HEK293 (cell line): ENCODE measurements around the gene RHOU.

Source experiments
- BCL11B ChIP-seq: fragments of 450-650 bp; formaldehyde crosslinking; IDR thresholded peaks from 2 replicates; pipeline ENCODE4 v1.5.1; 2016; ENCODE audit warnings: low read depth, missing biosample characterization, missing genetic modification characterization
- HOXC10 ChIP-seq: sonication (generic); formaldehyde crosslinking; IDR thresholded peaks from 2 replicates; pipeline ENCODE4 v1.8.1; 2023; ENCODE audit warnings: mild to moderate bottlenecking, missing genetic modification reagents
- MZF1 ChIP-seq: fragments of 450-650 bp; formaldehyde crosslinking; IDR thresholded peaks from 2 replicates; pipeline ENCODE4 v1.5.1; 2017; ENCODE audit warnings: missing biosample characterization, missing genetic modification characterization, borderline replicate concordance
- YY2 ChIP-seq: fragments of 450-650 bp; formaldehyde crosslinking; IDR thresholded peaks from 2 replicates; pipeline ENCODE4 v1.5.1; 2016; ENCODE audit warnings: missing biosample characterization, missing genetic modification characterization
- ZBTB8A ChIP-seq: fragments of 450-650 bp; formaldehyde crosslinking; IDR thresholded peaks from 2 replicates; pipeline ENCODE4 v1.5.1; 2016; ENCODE audit warnings: missing biosample characterization, missing genetic modification characterization
- ZFP37 ChIP-seq: fragments of 450-650 bp; formaldehyde crosslinking; IDR thresholded peaks from 2 replicates; pipeline ENCODE4 v1.5.1; 2016; ENCODE audit warnings: missing biosample characterization, missing genetic modification characterization
- ZIC2 ChIP-seq: fragments of 450-650 bp; formaldehyde crosslinking; IDR thresholded peaks from 2 replicates; pipeline ENCODE4 v1.5.1; 2016; ENCODE audit warnings: missing biosample characterization, missing genetic modification characterization
- ZNF114 ChIP-seq: fragments of 450-650 bp; formaldehyde crosslinking; IDR thresholded peaks from 2 replicates; pipeline ENCODE4 v1.5.0; 2017; ENCODE audit warnings: missing biosample characterization, missing genetic modification characterization
- ZNF292 ChIP-seq: fragments of 450-650 bp; formaldehyde crosslinking; IDR thresholded peaks from 2 replicates; pipeline ENCODE4 v1.5.1; 2016; ENCODE audit warnings: low read depth, missing biosample characterization, missing genetic modification characterization, borderline replicate concordance
- ZNF302 ChIP-seq: fragments of 450-650 bp; formaldehyde crosslinking; IDR thresholded peaks from 2 replicates; pipeline ENCODE4 v1.5.1; 2016; ENCODE audit warnings: missing biosample characterization, missing genetic modification characterization, low read depth
- ZNF394 ChIP-seq: fragments of 450-650 bp; formaldehyde crosslinking; IDR thresholded peaks from 2 replicates; pipeline ENCODE4 v1.5.1; 2016; ENCODE audit warnings: missing biosample characterization, missing genetic modification characterization, mild to moderate bottlenecking, moderate library complexity, borderline replicate concordance
- ZNF544 ChIP-seq: fragments of 450-650 bp; formaldehyde crosslinking; IDR thresholded peaks from 2 replicates; pipeline ENCODE4 v1.5.0; 2017; ENCODE audit warnings: missing biosample characterization, missing genetic modification characterization
- ZNF555 ChIP-seq: fragments of 450-650 bp; formaldehyde crosslinking; conservative IDR thresholded peaks from 2 replicates; pipeline ENCODE4 v1.5.1; 2017; ENCODE audit warnings: missing biosample characterization, mild to moderate bottlenecking, missing genetic modification characterization, inconsistent platforms
- ZNF561 ChIP-seq: fragments of 450-650 bp; IDR thresholded peaks from 2 replicates; pipeline ENCODE4 v1.5.1; 2018; ENCODE audit warnings: missing biosample characterization, missing genetic modification characterization, borderline replicate concordance
- ZNF610 ChIP-seq: fragments of 450-650 bp; formaldehyde crosslinking; IDR thresholded peaks from 2 replicates; pipeline ENCODE4 v1.5.1; 2016; ENCODE audit warnings: missing biosample characterization, missing genetic modification characterization, borderline replicate concordance
- ZNF677 ChIP-seq: fragments of 450-650 bp; IDR thresholded peaks from 2 replicates; pipeline ENCODE4 v1.5.0; 2018; ENCODE audit warnings: missing biosample characterization, mild to moderate bottlenecking, missing genetic modification characterization, moderate library complexity
- ZNF785 ChIP-seq: fragments of 450-650 bp; formaldehyde crosslinking; IDR thresholded peaks from 2 replicates; pipeline ENCODE4 v1.5.1; 2016; ENCODE audit warnings: missing biosample characterization, missing genetic modification characterization
- ZSCAN16 ChIP-seq: fragments of 450-650 bp; formaldehyde crosslinking; IDR thresholded peaks from 2 replicates; pipeline ENCODE4 v1.5.1; 2016; ENCODE audit warnings: missing biosample characterization, missing genetic modification characterization
- TF ChIP-seq, protein P1 (sequence below): fragments of 450-650 bp; formaldehyde crosslinking; IDR thresholded peaks from 2 replicates; pipeline ENCODE4 v1.5.1; 2016; ENCODE audit warnings: missing biosample characterization, missing genetic modification characterization
- TF ChIP-seq, protein P2 (sequence below): fragments of 450-650 bp; formaldehyde crosslinking; IDR thresholded peaks from 2 replicates; pipeline ENCODE4 v1.5.1; 2017; ENCODE audit warnings: missing biosample characterization, missing genetic modification characterization
- TF ChIP-seq, protein P3 (sequence below): fragments of 450-650 bp; formaldehyde crosslinking; IDR thresholded peaks from 2 replicates; pipeline ENCODE4 v1.5.1; 2016; ENCODE audit warnings: missing biosample characterization, missing genetic modification characterization
- TF ChIP-seq, protein P4 (sequence below): fragments of 450-650 bp; formaldehyde crosslinking; conservative IDR thresholded peaks from 2 replicates; pipeline ENCODE4 v1.5.1; 2016; ENCODE audit warnings: low read depth, missing biosample characterization, missing genetic modification characterization
- TF ChIP-seq, protein P5 (sequence below): fragments of 450-650 bp; formaldehyde crosslinking; IDR thresholded peaks from 2 replicates; pipeline ENCODE4 v1.5.0; 2017; ENCODE audit warnings: missing biosample characterization, missing genetic modification characterization, borderline replicate concordance
- TF ChIP-seq, protein P6 (sequence below): fragments of 450-650 bp; formaldehyde crosslinking; IDR thresholded peaks from 2 replicates; pipeline ENCODE4 v1.5.1; 2017; ENCODE audit warnings: missing biosample characterization, missing genetic modification characterization

Gene RHOU

DNA sequence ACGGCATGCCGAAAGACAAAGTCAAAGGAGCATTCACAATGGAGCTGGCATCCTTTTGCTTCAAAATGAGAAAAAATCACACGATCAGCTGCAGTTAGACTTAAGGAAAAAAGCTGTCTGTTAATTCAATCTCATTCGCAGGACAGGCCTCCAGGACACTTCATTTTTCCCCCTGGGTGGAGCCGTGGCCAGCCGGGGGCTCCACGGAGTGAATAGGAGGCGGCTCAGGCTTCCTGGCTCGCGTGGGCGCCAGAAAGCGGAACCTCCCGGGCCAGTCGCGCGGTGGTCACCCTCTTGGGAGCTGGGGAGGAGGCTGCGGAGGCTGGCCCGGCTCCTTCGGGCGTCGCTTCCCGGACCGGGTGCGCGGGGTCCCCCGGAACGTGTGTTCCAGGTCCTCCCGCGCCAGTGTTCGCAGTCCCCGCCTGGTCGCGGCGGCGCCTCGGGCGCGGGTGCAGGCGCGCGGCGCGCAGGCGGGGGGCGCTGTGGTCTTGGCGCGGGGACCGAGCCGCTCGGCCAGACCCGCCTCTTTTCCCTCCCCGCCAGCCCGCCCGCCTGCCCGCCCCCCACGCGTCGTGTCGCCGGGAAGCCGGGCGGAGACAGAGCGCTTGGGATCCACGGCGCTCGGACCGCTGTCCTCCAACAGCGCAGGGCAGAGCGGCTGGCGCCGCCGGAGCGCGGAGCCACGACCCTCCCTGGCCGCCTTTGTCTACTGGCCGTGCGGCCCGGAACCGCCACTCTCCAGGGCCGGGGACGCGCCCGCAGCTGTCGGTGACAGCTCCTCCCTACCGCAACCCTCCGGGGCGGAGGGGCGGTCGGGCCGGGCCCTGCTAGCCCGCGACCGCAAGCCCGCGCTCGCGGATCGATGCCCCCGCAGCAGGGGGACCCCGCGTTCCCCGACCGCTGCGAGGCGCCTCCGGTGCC, at the start of gene RHOU (continued):
- TF ChIP-seq ZNF677 (tag by site-specific recombination): 0 out of 2 replicates have a peak, but pooled peaks have one; percentile 12
- no peak; the same call in 1 of the 2 replicates for TF ChIP-seq ZIC2
- peak; percentile 44; the same call in 1 of the 2 replicates for TF ChIP-seq ZBTB8A (tag by site-specific recombination)
- TF ChIP-seq, protein P1, sequence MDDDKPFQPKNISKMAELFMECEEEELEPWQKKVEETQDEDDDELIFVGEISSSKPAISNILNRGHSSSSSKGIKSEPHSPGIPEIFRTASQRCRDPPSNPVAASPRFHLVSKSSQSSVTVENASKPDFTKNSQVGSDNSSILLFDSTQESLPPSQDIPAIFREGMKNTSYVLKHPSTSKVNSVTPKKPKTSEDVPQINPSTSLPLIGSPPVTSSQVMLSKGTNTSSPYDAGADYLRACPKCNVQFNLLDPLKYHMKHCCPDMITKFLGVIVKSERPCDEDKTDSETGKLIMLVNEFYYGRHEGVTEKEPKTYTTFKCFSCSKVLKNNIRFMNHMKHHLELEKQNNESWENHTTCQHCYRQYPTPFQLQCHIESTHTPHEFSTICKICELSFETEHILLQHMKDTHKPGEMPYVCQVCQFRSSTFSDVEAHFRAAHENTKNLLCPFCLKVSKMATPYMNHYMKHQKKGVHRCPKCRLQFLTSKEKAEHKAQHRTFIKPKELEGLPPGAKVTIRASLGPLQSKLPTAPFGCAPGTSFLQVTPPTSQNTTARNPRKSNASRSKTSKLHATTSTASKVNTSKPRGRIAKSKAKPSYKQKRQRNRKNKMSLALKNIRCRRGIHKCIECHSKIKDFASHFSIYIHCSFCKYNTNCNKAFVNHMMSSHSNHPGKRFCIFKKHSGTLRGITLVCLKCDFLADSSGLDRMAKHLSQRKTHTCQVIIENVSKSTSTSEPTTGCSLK (tag by site-specific recombination): no peak
- peak; percentile 45; the same call in 1 of the 2 replicates for TF ChIP-seq ZSCAN16
- TF ChIP-seq BCL11B (tag by site-specific recombination): peak; percentile 41; the same call in 1 of the 2 replicates
- no peak for TF ChIP-seq ZNF114 (tag by site-specific recombination)
- TF ChIP-seq, protein P2, sequence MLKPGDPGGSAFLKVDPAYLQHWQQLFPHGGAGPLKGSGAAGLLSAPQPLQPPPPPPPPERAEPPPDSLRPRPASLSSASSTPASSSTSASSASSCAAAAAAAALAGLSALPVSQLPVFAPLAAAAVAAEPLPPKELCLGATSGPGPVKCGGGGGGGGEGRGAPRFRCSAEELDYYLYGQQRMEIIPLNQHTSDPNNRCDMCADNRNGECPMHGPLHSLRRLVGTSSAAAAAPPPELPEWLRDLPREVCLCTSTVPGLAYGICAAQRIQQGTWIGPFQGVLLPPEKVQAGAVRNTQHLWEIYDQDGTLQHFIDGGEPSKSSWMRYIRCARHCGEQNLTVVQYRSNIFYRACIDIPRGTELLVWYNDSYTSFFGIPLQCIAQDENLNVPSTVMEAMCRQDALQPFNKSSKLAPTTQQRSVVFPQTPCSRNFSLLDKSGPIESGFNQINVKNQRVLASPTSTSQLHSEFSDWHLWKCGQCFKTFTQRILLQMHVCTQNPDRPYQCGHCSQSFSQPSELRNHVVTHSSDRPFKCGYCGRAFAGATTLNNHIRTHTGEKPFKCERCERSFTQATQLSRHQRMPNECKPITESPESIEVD: no peak
- no peak for TF ChIP-seq ZNF394 (tag by site-specific recombination)
- TF ChIP-seq ZNF610 (tag by site-specific recombination): no peak
- no peak for TF ChIP-seq HOXC10
- TF ChIP-seq ZNF785 (tag by site-specific recombination): no peak
- TF ChIP-seq, protein P3, sequence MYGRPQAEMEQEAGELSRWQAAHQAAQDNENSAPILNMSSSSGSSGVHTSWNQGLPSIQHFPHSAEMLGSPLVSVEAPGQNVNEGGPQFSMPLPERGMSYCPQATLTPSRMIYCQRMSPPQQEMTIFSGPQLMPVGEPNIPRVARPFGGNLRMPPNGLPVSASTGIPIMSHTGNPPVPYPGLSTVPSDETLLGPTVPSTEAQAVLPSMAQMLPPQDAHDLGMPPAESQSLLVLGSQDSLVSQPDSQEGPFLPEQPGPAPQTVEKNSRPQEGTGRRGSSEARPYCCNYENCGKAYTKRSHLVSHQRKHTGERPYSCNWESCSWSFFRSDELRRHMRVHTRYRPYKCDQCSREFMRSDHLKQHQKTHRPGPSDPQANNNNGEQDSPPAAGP: peak; percentile 71; the same call in 1 of the 2 replicates
- TF ChIP-seq, protein P4, sequence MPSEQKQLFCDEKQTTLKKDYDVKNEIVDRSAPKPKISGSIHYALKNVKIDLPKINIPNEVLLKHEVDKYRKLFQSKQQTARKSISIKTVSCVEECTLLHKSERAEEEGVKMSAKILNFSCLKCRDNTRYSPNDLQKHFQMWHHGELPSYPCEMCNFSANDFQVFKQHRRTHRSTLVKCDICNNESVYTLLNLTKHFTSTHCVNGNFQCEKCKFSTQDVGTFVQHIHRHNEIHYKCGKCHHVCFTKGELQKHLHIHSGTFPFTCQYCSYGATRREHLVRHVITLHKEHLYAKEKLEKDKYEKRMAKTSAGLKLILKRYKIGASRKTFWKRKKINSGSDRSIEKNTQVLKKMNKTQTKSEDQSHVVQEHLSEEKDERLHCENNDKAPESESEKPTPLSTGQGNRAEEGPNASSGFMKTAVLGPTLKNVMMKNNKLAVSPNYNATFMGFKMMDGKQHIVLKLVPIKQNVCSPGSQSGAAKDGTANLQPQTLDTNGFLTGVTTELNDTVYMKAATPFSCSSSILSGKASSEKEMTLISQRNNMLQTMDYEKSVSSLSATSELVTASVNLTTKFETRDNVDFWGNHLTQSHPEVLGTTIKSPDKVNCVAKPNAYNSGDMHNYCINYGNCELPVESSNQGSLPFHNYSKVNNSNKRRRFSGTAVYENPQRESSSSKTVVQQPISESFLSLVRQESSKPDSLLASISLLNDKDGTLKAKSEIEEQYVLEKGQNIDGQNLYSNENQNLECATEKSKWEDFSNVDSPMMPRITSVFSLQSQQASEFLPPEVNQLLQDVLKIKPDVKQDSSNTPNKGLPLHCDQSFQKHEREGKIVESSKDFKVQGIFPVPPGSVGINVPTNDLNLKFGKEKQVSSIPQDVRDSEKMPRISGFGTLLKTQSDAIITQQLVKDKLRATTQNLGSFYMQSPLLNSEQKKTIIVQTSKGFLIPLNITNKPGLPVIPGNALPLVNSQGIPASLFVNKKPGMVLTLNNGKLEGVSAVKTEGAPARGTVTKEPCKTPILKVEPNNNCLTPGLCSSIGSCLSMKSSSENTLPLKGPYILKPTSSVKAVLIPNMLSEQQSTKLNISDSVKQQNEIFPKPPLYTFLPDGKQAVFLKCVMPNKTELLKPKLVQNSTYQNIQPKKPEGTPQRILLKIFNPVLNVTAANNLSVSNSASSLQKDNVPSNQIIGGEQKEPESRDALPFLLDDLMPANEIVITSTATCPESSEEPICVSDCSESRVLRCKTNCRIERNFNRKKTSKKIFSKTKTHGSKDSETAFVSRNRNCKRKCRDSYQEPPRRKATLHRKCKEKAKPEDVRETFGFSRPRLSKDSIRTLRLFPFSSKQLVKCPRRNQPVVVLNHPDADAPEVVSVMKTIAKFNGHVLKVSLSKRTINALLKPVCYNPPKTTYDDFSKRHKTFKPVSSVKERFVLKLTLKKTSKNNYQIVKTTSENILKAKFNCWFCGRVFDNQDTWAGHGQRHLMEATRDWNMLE: 0 out of 2 replicates have a peak, but pooled peaks have one; percentile 3
- TF ChIP-seq ZNF292 (tag by site-specific recombination): no peak
- TF ChIP-seq ZNF561: peak; percentile 67; the same call in 1 of the 2 replicates
- no peak for TF ChIP-seq ZFP37 (tag by site-specific recombination)
- no peak for TF ChIP-seq ZNF544 (tag by site-specific recombination)
- TF ChIP-seq, protein P5, sequence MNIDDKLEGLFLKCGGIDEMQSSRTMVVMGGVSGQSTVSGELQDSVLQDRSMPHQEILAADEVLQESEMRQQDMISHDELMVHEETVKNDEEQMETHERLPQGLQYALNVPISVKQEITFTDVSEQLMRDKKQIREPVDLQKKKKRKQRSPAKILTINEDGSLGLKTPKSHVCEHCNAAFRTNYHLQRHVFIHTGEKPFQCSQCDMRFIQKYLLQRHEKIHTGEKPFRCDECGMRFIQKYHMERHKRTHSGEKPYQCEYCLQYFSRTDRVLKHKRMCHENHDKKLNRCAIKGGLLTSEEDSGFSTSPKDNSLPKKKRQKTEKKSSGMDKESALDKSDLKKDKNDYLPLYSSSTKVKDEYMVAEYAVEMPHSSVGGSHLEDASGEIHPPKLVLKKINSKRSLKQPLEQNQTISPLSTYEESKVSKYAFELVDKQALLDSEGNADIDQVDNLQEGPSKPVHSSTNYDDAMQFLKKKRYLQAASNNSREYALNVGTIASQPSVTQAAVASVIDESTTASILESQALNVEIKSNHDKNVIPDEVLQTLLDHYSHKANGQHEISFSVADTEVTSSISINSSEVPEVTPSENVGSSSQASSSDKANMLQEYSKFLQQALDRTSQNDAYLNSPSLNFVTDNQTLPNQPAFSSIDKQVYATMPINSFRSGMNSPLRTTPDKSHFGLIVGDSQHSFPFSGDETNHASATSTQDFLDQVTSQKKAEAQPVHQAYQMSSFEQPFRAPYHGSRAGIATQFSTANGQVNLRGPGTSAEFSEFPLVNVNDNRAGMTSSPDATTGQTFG (tag by site-specific recombination): no peak
- no peak for TF ChIP-seq ZNF555
- TF ChIP-seq ZNF302: no peak
- TF ChIP-seq YY2 (tag by site-specific recombination): no peak
- TF ChIP-seq, protein P6, sequence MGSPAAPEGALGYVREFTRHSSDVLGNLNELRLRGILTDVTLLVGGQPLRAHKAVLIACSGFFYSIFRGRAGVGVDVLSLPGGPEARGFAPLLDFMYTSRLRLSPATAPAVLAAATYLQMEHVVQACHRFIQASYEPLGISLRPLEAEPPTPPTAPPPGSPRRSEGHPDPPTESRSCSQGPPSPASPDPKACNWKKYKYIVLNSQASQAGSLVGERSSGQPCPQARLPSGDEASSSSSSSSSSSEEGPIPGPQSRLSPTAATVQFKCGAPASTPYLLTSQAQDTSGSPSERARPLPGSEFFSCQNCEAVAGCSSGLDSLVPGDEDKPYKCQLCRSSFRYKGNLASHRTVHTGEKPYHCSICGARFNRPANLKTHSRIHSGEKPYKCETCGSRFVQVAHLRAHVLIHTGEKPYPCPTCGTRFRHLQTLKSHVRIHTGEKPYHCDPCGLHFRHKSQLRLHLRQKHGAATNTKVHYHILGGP (tag by site-specific recombination): no peak
- TF ChIP-seq MZF1 (tag by site-specific recombination): no peak
